Fibroblast of lung (primary cell): ENCODE data around the gene EMC8. TPM values are rescaled to one million over a fixed set of nuclear protein-coding genes. Genes with fewer than 3 reads are reported as not detected.

Source experiments
- DNase-seq, 2 donors: peaks; one replicate each; pipeline versions ENCODE4 v3.0.0 to v3.0.0-alpha.2; 2010; ENCODE audit warnings: low read depth in 2 of 2
- H2AFZ ChIP-seq: 2 replicates; pipeline ENCODE4 v1.5.1; 2012; ENCODE audit warnings: low read length, control low read depth, inconsistent platforms
- H3K27ac ChIP-seq: 2 replicates; pipeline ENCODE4 v1.5.1; 2011; ENCODE audit warnings: low read length, control low read depth; ENCODE audit not compliant: insufficient read depth
- H3K27me3 ChIP-seq: 2 replicates; pipeline ENCODE4 v1.5.1; 2011; ENCODE audit warnings: mild to moderate bottlenecking, low read length; ENCODE audit not compliant: control insufficient read depth, insufficient read depth
- H3K36me3 ChIP-seq: 2 replicates; pipeline ENCODE4 v1.5.1; 2011; ENCODE audit warnings: low read length; ENCODE audit not compliant: control insufficient read depth, insufficient read depth
- H3K4me1 ChIP-seq: 2 replicates; pipeline ENCODE4 v1.5.1; 2011; ENCODE audit warnings: low read length; ENCODE audit not compliant: control insufficient read depth, insufficient read depth; ENCODE audit errors: extremely low read depth
- H3K4me2 ChIP-seq: 2 replicates; pipeline ENCODE4 v1.5.1; 2011; ENCODE audit warnings: low read length, control low read depth; ENCODE audit not compliant: insufficient read depth; ENCODE audit errors: extremely low read depth
- H3K4me3 ChIP-seq, 4 experiments: fragments of 200-600 bp in 1 of 4; sonication (generic) in 1 of 4; replicated peaks in 1 of 4; 2 replicates each; pipeline ENCODE4 v1.5.1; 2011 to 2016; ENCODE audit warnings: low read length in 4 of 4, low read depth in 3 of 4, mild to moderate bottlenecking in 3 of 4, control low read depth in 2 of 4, inconsistent platforms in 1 of 4, mixed read lengths in 1 of 4; ENCODE audit not compliant: insufficient read depth in 1 of 4; ENCODE audit errors: control extremely low read depth in 1 of 4
- H3K79me2 ChIP-seq: 2 replicates; pipeline ENCODE4 v1.5.1; 2012; ENCODE audit warnings: mild to moderate bottlenecking, low read length, inconsistent platforms; ENCODE audit not compliant: control insufficient read depth, insufficient read depth
- H3K9ac ChIP-seq: 2 replicates; pipeline ENCODE4 v1.5.1; 2011; ENCODE audit warnings: mild to moderate bottlenecking, low read length, control low read depth; ENCODE audit not compliant: insufficient read depth
- H3K9me3 ChIP-seq: 2 replicates; pipeline ENCODE4 v1.5.1; 2012; ENCODE audit warnings: low read depth, low read length; ENCODE audit not compliant: control insufficient read depth, insufficient read depth
- H4K20me1 ChIP-seq: 2 replicates; pipeline ENCODE4 v1.5.1; 2011; ENCODE audit warnings: low read length; ENCODE audit not compliant: control insufficient read depth, insufficient read depth; ENCODE audit errors: extremely low read depth
- EZH2 ChIP-seq: IDR thresholded peaks from 2 replicates; pipeline ENCODE4 v1.5.1; 2012; ENCODE audit warnings: low read length, control low read depth, mild to moderate bottlenecking; ENCODE audit errors: missing control alignments
- polyA plus RNA-seq, 2 donors: library from polyadenylated mRNA; depleted of rRNA in 1 of 2; stranded (reverse) in 1 of 2; unstranded in 1 of 2; fragments of >200 nt; gene quantifications; 2 replicates each; pipeline ENCODE4 v1.2.1, GENCODE V29; 2011 to 2012; ENCODE audit warnings: missing spikeins in 1 of 2
- total RNA-seq: library from RNA; depleted of rRNA; stranded (reverse); fragments of >200 nt; gene quantifications from 2 replicates; pipeline ENCODE4 v1.2.1, GENCODE V29; 2014
- TF ChIP-seq, protein P1 (sequence below), 2 donors: IDR thresholded peaks in 1 of 2; conservative IDR thresholded peaks in 1 of 2; 1 replicate in 1 of 2; 2 replicates in 1 of 2; pipeline ENCODE4 v1.5.1; 2011 to 2012; ENCODE audit warnings: low read length in 2 of 2, control low read depth in 1 of 2, inconsistent platforms in 1 of 2, low read depth in 1 of 2, mild to moderate bottlenecking in 1 of 2

The EMC8 gene
- total and polyA plus RNA-seq, 2 donors (not counting 1 experiment from before 2014, with no cell fraction given) = 25.1 to 25.9 TPM

DNA sequence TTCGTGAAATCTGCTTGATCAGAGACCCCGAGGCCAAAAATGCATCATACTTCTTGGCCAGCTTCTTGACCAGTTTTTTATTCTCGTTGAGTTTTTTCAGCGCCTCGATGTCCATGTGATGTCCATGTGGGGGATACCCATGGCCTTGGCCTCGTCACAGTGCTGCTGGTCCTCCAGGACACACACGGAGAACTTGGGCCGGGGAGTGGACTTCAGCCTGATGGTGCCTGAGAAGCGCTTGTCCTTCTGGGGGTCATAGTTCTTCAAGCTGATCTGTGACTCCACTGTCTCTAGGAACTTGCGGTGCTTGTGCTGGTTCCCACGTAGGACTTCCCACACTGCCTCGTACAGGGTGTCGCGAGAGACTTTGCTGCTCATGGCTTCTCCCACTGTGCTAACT lies 16.8 kb upstream of the EMC8 start:
- TF ChIP-seq EZH2 = no peak
- TF ChIP-seq, protein P1, sequence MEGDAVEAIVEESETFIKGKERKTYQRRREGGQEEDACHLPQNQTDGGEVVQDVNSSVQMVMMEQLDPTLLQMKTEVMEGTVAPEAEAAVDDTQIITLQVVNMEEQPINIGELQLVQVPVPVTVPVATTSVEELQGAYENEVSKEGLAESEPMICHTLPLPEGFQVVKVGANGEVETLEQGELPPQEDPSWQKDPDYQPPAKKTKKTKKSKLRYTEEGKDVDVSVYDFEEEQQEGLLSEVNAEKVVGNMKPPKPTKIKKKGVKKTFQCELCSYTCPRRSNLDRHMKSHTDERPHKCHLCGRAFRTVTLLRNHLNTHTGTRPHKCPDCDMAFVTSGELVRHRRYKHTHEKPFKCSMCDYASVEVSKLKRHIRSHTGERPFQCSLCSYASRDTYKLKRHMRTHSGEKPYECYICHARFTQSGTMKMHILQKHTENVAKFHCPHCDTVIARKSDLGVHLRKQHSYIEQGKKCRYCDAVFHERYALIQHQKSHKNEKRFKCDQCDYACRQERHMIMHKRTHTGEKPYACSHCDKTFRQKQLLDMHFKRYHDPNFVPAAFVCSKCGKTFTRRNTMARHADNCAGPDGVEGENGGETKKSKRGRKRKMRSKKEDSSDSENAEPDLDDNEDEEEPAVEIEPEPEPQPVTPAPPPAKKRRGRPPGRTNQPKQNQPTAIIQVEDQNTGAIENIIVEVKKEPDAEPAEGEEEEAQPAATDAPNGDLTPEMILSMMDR (conservative IDR thresholded peaks at IDR 0.05 in 1 of 2, IDR thresholded peaks at IDR 0.05 in 1 of 2; ENCODE audit: low read depth in 1 of 2, low read length in 2 of 2) = no peak
- H4K20me1 ChIP-seq = no peaks in the 10 kb centered on the region
- no peak for DNase-seq
- peaks cover 16% of the 10 kb centered on the region for H3K27me3 ChIP-seq
- no peak overlapping the region for H2AFZ ChIP-seq
- no peaks in the 10 kb centered on the region for H3K9me3 ChIP-seq
- no peaks in the 10 kb centered on the region for H3K36me3 ChIP-seq
- H3K4me1 ChIP-seq = no peaks in the 10 kb centered on the region
- no peak overlapping the region for H3K4me3 ChIP-seq
- H3K27ac ChIP-seq = no peak overlapping the region
- H3K79me2 ChIP-seq = no peaks in the 10 kb centered on the region
- H3K4me2 ChIP-seq = no peak overlapping the region
- H3K9ac ChIP-seq = no peak overlapping the region

DNA sequence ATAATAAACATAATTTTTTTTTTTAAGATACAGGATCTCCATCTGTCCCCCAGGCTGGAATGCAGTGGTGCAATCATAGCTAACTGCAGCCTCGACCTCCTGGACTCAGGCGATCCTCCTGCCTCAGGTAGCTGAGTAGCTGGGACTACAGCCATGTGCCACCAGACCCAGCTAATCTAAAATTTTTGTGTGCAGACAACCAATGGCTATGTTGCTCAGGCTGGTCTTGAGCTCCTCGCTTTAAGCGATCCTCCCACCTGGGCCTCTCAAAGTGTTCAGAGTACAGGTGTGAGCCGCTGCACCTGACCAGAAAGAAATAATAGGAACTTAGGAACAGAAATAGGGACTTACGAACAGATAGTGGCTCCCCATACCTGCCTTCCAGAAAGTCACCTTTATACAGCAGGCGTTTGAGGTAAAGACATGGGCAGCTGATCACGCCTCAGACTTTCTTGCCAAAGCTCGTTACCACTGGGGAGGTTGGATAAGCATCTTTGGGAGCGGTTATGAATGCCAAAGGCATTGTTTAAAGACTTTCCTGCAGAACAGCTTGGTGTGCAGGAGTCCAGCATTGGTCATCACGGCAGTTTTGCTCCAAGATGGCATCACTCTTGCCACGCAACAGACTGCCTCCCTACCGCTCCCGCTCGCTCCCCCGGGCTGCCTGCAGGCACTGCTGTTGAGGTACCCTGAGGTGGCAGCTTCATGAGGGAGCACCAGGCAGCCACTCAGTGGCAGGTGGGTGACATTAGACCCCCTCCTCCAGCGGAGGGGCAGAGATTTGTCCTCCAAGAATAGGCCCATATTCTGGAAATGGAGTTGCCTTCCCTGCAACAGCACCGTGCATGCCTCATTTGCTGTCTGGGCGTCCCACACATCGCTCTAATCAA lies 13.7 kb upstream of the EMC8 start:
- no peaks in the 10 kb centered on the region for H3K9me3 ChIP-seq
- no peak overlapping the region for H3K4me3 ChIP-seq
- H3K9ac ChIP-seq = no peak overlapping the region
- no peaks in the 10 kb centered on the region for H4K20me1 ChIP-seq
- no peaks in the 10 kb centered on the region for H3K4me1 ChIP-seq
- no peak overlapping the region for H2AFZ ChIP-seq
- DNase-seq = no peak
- no peaks in the 10 kb centered on the region for H3K36me3 ChIP-seq
- H3K4me2 ChIP-seq = no peak overlapping the region
- TF ChIP-seq, protein P1 (conservative IDR thresholded peaks at IDR 0.05 in 1 of 2, IDR thresholded peaks at IDR 0.05 in 1 of 2; ENCODE audit: low read depth in 1 of 2, low read length in 2 of 2) = no peak
- TF ChIP-seq EZH2 = no peak
- no peaks in the 10 kb centered on the region for H3K79me2 ChIP-seq
- peaks cover 10% of the 10 kb centered on the region for H3K27me3 ChIP-seq
- no peak overlapping the region for H3K27ac ChIP-seq

DNA sequence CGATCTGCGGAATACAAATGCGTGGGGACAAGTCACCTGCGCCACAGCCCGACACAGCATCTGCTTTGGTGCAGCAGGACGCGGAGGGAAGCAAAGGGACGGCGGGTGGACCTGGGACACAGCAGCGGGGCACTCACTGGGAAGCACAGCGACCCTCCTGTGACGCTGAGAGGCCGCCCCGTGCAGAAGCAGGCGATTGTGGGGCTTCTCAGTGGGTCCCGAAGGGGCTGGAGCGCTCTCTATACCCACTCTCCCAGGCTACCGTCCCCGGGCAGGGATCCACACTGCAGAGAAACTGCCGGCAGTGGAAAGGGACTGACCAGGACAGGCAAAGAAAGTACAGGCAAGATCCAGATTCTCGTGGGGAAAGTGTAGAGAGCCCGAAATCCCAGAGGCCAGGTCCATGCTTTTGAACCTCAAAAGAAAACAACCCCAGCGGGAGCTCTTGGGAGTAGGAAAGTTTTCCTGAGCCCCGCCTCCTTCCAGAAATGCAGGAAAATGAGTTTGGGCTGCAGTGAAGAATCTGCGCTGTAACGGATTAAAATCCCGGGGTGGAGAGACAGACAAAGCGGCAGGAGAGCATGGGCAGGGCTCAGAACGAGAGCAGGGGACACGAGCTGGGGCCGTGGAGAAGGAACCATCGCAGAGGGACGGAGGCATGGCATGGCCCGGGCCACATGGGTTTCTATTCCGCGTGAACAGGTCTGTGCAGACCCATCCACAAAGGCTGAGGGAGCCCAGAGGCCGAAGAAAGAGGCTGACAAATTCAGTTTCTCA lies 12.9 kb upstream of the EMC8 start:
- no peak overlapping the region for H2AFZ ChIP-seq
- no peaks in the 10 kb centered on the region for H3K9me3 ChIP-seq
- TF ChIP-seq EZH2 = no peak
- TF ChIP-seq, protein P1 (conservative IDR thresholded peaks at IDR 0.05 in 1 of 2, IDR thresholded peaks at IDR 0.05 in 1 of 2; ENCODE audit: low read depth in 1 of 2, low read length in 2 of 2) = no peak
- H3K79me2 ChIP-seq = no peaks in the 10 kb centered on the region
- H3K27ac ChIP-seq = no peak overlapping the region
- H3K4me3 ChIP-seq = no peak overlapping the region
- H3K36me3 ChIP-seq = no peaks in the 10 kb centered on the region
- H3K9ac ChIP-seq = no peak overlapping the region
- no peak overlapping the region for H3K4me2 ChIP-seq
- H3K27me3 ChIP-seq = peaks cover 10% of the 10 kb centered on the region
- DNase-seq = no peak
- H4K20me1 ChIP-seq = no peaks in the 10 kb centered on the region
- H3K4me1 ChIP-seq = no peaks in the 10 kb centered on the region
